RWPE2 (cell line): ENCODE results near the gene DDX51.

Experiments
- ATAC-seq: fragments of 200-7000 bp; cut with Tn5 transposase; 3 replicates; pipeline ENCODE4 v1.9.1; 2021; ENCODE audit warnings: low read depth
- DNase-seq: peaks from one replicate; pipeline ENCODE4 v3.0.0-alpha.2; 2020; ENCODE audit warnings: low spot score
- H3K27ac ChIP-seq: fragments of 450-650 bp; 2 replicates; pipeline ENCODE4 v1.5.1; 2017; ENCODE audit warnings: mild to moderate bottlenecking; ENCODE audit not compliant: poor library complexity, severe bottlenecking
- H3K27me3 ChIP-seq: fragments of 250-450 bp; sonication (Bioruptor Pico); 2 replicates; pipeline ENCODE4 v1.5.1; 2021; ENCODE audit warnings: mild to moderate bottlenecking, moderate library complexity; ENCODE audit not compliant: insufficient read depth, poor library complexity, severe bottlenecking
- H3K36me3 ChIP-seq: fragments of 250-450 bp; sonication (Bioruptor Pico); 2 replicates; pipeline ENCODE4 v1.5.1; 2020; ENCODE audit warnings: low read depth, mild to moderate bottlenecking, moderate library complexity
- H3K4me1 ChIP-seq: fragments of 250-450 bp; sonication (Bioruptor Pico); 2 replicates; pipeline ENCODE4 v1.5.1; 2021; ENCODE audit warnings: mild to moderate bottlenecking, moderate library complexity; ENCODE audit not compliant: insufficient read depth, poor library complexity, severe bottlenecking
- H3K4me3 ChIP-seq: fragments of 250-450 bp; sonication (Bioruptor Pico); 2 replicates; pipeline ENCODE4 v1.5.1; 2021; ENCODE audit warnings: mild to moderate bottlenecking, moderate library complexity; ENCODE audit not compliant: severe bottlenecking
- H3K9me3 ChIP-seq: fragments of 250-450 bp; sonication (Bioruptor Pico); 2 replicates; pipeline ENCODE4 v1.5.1; 2021; ENCODE audit warnings: mild to moderate bottlenecking, moderate library complexity; ENCODE audit not compliant: severe bottlenecking
- CTCF ChIP-seq: fragments of 450-650 bp; IDR thresholded peaks from one replicate; pipeline ENCODE4 v1.5.1; 2017; ENCODE audit warnings: mild to moderate bottlenecking, moderate library complexity; ENCODE audit not compliant: poor library complexity, severe bottlenecking

The DDX51 gene

GRCh38 chr12:132131952-132132351 lies 12.2 kb downstream of the DDX51 start:
- Histone ChIP-seq H3K4me1 (no peaks in the 10 kb centered on the region), H3K9me3 (no peaks in the 10 kb centered on the region), H3K36me3 (peaks cover 13% of the 10 kb centered on the region), H3K27me3 (no peaks in the 10 kb centered on the region), H3K27ac (no peak overlapping the region), H3K4me3 (no peak overlapping the region)
- TF ChIP-seq CTCF: no peak
- ATAC-seq: no peak
- no peak for DNase-seq

- DNase-seq (no peak), ATAC-seq (no peak)
- H3K27ac ChIP-seq: no peak overlapping the region
- no peak for TF ChIP-seq CTCF
- no peaks in the 10 kb centered on the region for H3K27me3 ChIP-seq
- no peaks in the 10 kb centered on the region for H3K9me3 ChIP-seq
- no peak overlapping the region for H3K4me3 ChIP-seq
- H3K36me3 ChIP-seq: peaks cover 21% of the 10 kb centered on the region
- no peaks in the 10 kb centered on the region for H3K4me1 ChIP-seq
Measured at GRCh38 chr12:132131229-132131628, 12.9 kb downstream of the DDX51 start.

- TF ChIP-seq CTCF: no peak
- ATAC-seq (no peak), DNase-seq (no peak)
- H3K27ac ChIP-seq: no peak overlapping the region
- H3K9me3 ChIP-seq: no peaks in the 10 kb centered on the region
- no peaks in the 10 kb centered on the region for H3K27me3 ChIP-seq
- no peaks in the 10 kb centered on the region for H3K4me1 ChIP-seq
- peaks cover 26% of the 10 kb centered on the region for H3K36me3 ChIP-seq
- no peak overlapping the region for H3K4me3 ChIP-seq
Measured at GRCh38 chr12:132130690-132131089, 13.4 kb downstream of the DDX51 start.

- Histone ChIP-seq H3K9me3 (no peaks in the 10 kb centered on the region), H3K36me3 (peaks cover 29% of the 10 kb centered on the region), H3K4me1 (no peaks in the 10 kb centered on the region), H3K4me3 (no peak overlapping the region), H3K27me3 (no peaks in the 10 kb centered on the region), H3K27ac (no peak overlapping the region)
- DNase-seq (no peak), ATAC-seq (no peak)
- TF ChIP-seq CTCF: no peak
Measured at GRCh38 chr12:132129007-132129406, 15.1 kb downstream of the DDX51 start.

- Histone ChIP-seq H3K4me3 (no peak overlapping the region), H3K27ac (no peak overlapping the region), H3K9me3 (no peaks in the 10 kb centered on the region), H3K27me3 (no peaks in the 10 kb centered on the region), H3K36me3 (peaks cover 29% of the 10 kb centered on the region), H3K4me1 (no peaks in the 10 kb centered on the region)
- TF ChIP-seq CTCF: no peak
- no peak for ATAC-seq
- no peak for DNase-seq
Measured at GRCh38 chr12:132127041-132127440, 17.1 kb downstream of the DDX51 start.
